Lower leg skin (tissue), 4 donors: Measurements from ENCODE around the gene RGS9BP. TPM values are rescaled to one million over a fixed set of nuclear protein-coding genes. Genes with fewer than 3 reads are reported as not detected.

ENCODE experiments used
- DNase-seq, 2 donors: peaks; one replicate each; pipeline ENCODE4 v3.0.0-alpha.2; 2019; ENCODE audit warnings: low spot score in 2 of 2
- H3K4me3 ChIP-seq: fragments of 200-600 bp; sonication (generic); 2 replicates; pipeline ENCODE4 v1.5.1; 2017; ENCODE audit warnings: mild to moderate bottlenecking, low read depth; ENCODE audit not compliant: poor library complexity, severe bottlenecking
- POLR2A ChIP-seq, 2 donors: fragments of 450-650 bp; IDR thresholded peaks; one replicate each; pipeline ENCODE4 v1.6.1; 2016 to 2017; ENCODE audit warnings: antibody characterized with exemption in 2 of 2, mild to moderate bottlenecking in 1 of 2, moderate library complexity in 1 of 2
- WGBS, 2 donors: methylation state at CpG; one replicate each; pipeline ENCODE4 v1.1.5; 2018; 5-methylcytosine and 5-hydroxymethylcytosine counted together
- intact Hi-C: fragments of 100-400 bp; cut with DNase I; formaldehyde crosslinking; loops from one replicate; pipeline ENCODE4 v1.15.0; 2023; ENCODE audit warnings: low total_unique reads
- total RNA-seq, 4 donors: library from RNA; depleted of rRNA; stranded (reverse); fragments of >200 nt; gene quantifications; one replicate each; pipeline ENCODE4 v1.1.0, GENCODE V29; 2016
- TF ChIP-seq, protein P1 (sequence below), 3 donors: fragments of 450-650 bp; IDR thresholded peaks; one replicate each; pipeline ENCODE4 v1.5.1; 2016; ENCODE audit warnings: antibody characterized with exemption in 3 of 3, mild to moderate bottlenecking in 3 of 3, moderate library complexity in 2 of 3

RGS9BP gene
- total RNA-seq, 4 donors from 2014 or later, result 1.0 to 2.9 (median 1.7) TPM

DNA sequence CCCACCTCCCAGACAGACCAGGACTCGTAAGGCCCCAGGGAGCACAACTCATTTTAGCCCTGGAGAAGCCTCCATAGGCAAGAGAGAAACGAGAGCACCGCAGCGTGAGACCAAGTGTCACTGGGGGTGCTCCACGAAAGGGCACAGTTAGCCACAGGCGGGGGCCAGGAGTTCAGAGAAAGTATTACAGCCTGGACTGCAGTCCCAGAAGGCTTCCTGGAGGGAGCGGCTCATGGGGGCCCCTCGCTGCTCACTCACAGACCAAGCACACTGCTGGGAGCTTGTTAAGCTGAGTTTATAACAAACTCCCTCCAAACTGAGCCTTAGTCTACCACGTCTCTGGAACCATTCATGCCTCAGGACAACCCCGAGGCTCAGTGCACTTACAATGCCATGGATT lies 17.1 kb upstream of the RGS9BP start:
- H3K4me3 ChIP-seq, result no peak overlapping the region
- TF ChIP-seq POLR2A (IDR thresholded peaks at IDR 0.05), result no peak
- TF ChIP-seq, protein P1, sequence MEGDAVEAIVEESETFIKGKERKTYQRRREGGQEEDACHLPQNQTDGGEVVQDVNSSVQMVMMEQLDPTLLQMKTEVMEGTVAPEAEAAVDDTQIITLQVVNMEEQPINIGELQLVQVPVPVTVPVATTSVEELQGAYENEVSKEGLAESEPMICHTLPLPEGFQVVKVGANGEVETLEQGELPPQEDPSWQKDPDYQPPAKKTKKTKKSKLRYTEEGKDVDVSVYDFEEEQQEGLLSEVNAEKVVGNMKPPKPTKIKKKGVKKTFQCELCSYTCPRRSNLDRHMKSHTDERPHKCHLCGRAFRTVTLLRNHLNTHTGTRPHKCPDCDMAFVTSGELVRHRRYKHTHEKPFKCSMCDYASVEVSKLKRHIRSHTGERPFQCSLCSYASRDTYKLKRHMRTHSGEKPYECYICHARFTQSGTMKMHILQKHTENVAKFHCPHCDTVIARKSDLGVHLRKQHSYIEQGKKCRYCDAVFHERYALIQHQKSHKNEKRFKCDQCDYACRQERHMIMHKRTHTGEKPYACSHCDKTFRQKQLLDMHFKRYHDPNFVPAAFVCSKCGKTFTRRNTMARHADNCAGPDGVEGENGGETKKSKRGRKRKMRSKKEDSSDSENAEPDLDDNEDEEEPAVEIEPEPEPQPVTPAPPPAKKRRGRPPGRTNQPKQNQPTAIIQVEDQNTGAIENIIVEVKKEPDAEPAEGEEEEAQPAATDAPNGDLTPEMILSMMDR (IDR thresholded peaks at IDR 0.05), result no peak
- DNase-seq, result no peak
- intact Hi-C loops, result no loop called here
- 84 to 91% methylated on average over 10 of the region's 10 CpGs for WGBS, 2 donors

DNA sequence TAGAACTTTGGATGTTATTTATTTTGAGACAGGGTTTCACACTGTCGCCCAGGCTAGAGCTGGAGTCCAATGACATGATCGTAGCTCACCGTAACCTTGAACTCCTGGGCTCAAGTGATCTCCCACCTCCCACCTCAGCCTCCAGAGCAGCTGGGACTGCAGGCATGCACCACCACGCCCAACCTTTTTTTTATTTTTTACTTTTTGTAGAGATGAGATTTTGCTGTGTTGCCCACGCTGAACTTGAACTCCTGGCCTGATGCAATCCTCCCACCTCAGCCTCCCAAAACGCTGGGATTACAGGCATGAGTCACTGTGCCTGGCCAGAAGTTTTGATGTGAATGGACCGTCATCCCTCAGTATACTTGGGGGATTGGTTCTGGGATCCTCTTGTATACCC lies 14.3 kb upstream of the RGS9BP start:
- no peak for DNase-seq
- intact Hi-C loops, result no loop called here
- no peak overlapping the region for H3K4me3 ChIP-seq
- TF ChIP-seq POLR2A (IDR thresholded peaks at IDR 0.05), result no peak
- TF ChIP-seq, protein P1 (IDR thresholded peaks at IDR 0.05), result no peak
- 91 to 92% methylated on average over 7 of the region's 7 CpGs for WGBS, 2 donors

DNA sequence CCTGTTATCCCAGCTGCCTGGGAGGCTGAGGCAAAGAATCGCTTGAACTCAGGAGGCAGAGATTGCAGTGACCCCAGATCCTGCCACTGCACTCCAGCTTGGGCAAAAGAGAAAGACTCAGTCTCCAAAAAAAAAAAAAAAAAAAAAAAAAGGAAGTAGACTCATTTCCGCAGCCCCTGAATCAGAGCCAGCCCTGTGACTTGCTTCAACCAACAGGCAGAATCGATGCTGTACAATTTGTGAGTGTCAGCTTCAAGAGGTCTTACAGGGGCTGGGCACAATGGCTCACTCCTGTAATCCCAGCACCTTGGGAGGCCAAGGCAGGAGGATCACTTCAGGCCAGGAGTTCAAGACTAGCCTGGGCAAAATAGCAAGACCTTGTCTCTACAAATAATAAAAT lies 13.5 kb upstream of the RGS9BP start:
- intact Hi-C loops, result no loop called here
- WGBS, 2 donors, result 49 to 76% methylated on average over 3 of the region's 3 CpGs
- TF ChIP-seq, protein P1 (IDR thresholded peaks at IDR 0.05), result no peak
- TF ChIP-seq POLR2A (IDR thresholded peaks at IDR 0.05), result no peak

DNA sequence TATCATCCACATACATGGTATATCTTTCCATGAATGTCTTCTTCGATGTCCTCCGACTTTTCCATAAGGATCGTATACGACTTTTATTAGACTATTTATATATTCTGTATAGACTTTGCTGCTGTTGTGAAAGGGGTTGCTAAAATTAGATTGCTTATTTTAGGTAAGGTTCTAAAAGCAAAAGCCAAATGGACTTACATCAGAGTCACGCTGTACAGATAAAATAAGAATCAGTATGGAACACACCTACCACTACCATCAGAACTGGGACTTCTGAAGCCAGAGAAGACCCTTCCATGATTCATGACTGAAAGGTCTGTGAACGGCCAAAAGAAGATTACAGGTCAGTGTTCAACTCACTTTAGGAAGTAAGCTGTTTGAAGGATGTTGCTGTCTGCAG lies 9.6 kb upstream of the RGS9BP start:
- TF ChIP-seq, protein P1 (IDR thresholded peaks at IDR 0.05), result no peak
- no peak for TF ChIP-seq POLR2A (IDR thresholded peaks at IDR 0.05)
- H3K4me3 ChIP-seq, result no peak overlapping the region
- 94 to 96% methylated on average over 6 of the region's 6 CpGs for WGBS, 2 donors
- DNase-seq, result no peak
- intact Hi-C loops, result no loop called here

More for the DNA sequence above, 13.5 kb upstream of the RGS9BP start:
- no peak for DNase-seq
- no peak overlapping the region for H3K4me3 ChIP-seq

DNA sequence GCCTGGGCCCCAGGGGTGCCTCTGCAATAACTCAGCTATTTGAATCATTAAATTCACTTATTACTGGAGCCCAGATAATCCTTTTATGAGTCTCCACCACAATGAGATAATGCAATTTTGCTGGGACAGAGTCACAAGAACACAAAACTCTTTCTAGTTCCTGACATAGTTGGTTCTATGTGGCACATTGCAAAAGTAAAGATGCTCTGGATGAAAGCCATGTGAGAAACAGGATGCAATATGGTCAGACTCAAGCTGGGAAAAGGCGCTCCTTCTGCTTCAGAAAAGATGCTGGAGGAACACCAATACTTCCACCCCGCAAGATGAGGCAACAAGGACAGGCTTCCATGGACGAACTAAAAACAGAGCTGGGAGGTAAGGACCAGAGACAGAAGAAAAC lies 6.3 kb upstream of the RGS9BP start:
- intact Hi-C loops, result no loop called here
- no peak overlapping the region for H3K4me3 ChIP-seq
- DNase-seq, result no peak
- WGBS, 2 donors, result 86 to 93% methylated on average over 3 of the region's 3 CpGs
- TF ChIP-seq POLR2A (IDR thresholded peaks at IDR 0.05), result no peak
- TF ChIP-seq, protein P1 (IDR thresholded peaks at IDR 0.05), result no peak

DNA sequence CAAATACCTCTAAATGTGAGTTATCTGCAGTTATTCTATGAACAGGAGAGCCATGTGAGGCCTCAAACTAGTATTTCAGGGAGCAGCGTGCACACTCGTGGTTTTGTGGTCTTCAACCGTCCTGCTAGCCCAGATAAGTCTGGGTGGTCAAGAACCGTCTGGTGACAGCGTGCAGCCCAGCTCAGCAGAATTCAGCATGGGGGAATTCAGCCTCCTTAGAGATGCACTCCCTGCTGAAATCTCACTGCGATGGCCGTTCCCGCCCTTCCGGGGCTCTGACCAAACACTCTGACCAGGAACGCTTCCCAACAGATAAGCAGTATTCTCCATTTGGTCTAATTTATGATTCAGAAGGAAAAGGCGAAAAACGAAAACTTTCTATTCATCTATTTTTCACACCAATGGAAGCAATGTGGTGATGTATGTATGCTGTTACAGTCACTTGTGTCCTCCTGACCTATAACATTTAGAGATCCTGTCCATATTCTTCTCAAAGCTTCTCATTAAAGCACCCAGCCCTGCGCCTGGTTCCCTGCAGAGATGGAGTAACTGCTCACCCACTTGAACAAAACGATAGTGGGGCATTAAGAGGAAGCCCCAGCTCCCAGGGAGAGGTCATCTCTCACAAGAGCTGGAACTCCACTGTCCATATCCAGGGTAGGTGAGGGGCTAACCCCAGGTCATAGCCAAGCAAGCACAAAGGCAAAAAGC lies 3.6 kb upstream of the RGS9BP start:
- intact Hi-C loops, result no loop called here
- DNase-seq, result no peak
- H3K4me3 ChIP-seq, result no peak overlapping the region
- WGBS, 2 donors, result 66 to 80% methylated on average over 14 of the region's 14 CpGs
- TF ChIP-seq, protein P1 (IDR thresholded peaks at IDR 0.05), result no peak
- TF ChIP-seq POLR2A (IDR thresholded peaks at IDR 0.05), result no peak
